ENCODE measurements around the gene PER3.

Gene PER3

DNA sequence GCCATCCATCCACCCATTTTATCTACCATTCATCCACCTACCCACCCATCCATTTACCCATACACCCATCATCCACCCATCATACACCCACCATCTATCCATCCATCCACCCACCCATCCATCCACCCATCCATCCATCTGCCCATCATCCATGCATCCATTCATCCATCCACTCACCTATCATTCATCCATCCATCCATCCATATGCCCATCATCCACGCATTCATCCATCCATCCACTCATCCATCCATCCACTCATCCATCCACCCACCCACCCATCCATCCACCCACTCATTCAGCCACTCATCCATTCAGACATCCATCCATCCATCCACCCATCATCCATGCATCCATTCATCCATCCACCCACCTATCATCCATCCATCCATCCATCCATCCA lies 100.7 kb downstream of the PER3 start:
- Histone ChIP-seq H3K4me3 (no peak overlapping the region), H3K27ac (no peak overlapping the region)
- DNase-seq (ENCODE audit: low spot score), result no peak
- TF ChIP-seq, protein P1, sequence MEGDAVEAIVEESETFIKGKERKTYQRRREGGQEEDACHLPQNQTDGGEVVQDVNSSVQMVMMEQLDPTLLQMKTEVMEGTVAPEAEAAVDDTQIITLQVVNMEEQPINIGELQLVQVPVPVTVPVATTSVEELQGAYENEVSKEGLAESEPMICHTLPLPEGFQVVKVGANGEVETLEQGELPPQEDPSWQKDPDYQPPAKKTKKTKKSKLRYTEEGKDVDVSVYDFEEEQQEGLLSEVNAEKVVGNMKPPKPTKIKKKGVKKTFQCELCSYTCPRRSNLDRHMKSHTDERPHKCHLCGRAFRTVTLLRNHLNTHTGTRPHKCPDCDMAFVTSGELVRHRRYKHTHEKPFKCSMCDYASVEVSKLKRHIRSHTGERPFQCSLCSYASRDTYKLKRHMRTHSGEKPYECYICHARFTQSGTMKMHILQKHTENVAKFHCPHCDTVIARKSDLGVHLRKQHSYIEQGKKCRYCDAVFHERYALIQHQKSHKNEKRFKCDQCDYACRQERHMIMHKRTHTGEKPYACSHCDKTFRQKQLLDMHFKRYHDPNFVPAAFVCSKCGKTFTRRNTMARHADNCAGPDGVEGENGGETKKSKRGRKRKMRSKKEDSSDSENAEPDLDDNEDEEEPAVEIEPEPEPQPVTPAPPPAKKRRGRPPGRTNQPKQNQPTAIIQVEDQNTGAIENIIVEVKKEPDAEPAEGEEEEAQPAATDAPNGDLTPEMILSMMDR (IDR thresholded peaks at IDR 0.05), result no peak

DNA sequence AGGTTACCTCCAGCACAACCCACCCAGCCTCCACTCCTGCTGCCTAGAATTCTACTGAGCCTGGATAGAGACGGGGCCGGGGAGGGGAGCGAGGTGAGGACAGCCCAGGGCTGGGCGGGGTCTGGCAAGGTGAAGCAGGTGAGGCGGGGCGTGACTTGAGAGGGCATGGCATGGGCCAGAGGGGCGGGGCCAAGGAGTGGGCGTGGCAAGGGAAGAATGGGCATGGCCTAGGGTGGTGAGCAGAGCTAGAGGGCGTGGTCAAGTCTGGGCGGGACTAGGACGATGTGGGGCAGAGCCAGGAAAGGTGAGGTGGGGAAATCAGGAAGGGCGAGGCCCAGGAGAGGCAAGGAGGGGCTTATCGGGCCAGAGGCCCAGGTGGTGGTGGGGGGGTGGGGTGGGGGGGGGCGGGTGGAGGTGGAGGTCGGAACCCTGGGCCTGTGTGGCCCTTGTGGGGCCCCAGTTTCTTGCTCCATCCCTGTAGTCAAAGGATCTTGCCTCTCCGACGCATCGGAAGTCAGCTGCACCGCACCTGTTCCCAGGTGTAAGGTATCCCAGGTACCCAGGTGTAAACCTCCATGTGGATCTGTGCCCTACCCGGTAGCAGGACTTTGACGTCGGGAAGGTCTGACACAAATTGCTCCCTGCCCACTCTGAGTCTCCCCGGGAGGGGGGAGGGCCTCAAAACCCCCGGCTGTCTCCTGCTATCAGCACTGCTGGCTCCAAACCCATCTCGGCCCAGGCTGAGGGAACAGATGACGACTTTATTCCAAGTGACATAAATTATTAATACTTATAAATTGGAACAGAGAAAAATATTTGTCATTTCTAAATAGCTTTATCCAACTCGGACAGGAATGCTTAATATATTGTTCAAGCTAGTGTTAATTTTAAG lies 101.7 kb downstream of the PER3 start:
- H3K27ac ChIP-seq, result no peak overlapping the region
- no peak for DNase-seq (ENCODE audit: low spot score)
- H3K4me3 ChIP-seq, result no peak overlapping the region
- TF ChIP-seq, protein P1 (IDR thresholded peaks at IDR 0.05), result no peak

DNA sequence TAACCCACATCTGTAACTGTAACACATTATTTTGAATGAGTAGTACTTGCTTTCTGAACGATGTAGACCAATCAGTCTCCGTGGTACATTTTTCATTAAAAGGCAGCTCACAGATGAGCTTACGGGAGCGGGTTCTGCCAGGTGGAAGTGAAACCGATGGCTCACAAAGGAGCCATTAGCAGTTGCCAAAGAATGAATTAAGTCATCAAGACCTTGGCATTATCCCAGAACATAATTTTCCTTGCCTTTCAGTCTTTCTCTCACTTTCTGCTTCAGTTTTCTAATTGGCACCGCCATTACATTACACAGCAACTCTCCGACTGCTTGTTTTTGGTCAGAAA lies 102.3 kb downstream of the PER3 start:
- Histone ChIP-seq H3K4me3 (no peak overlapping the region), H3K27ac (no peak overlapping the region)
- no peak for DNase-seq (ENCODE audit: low spot score)
- TF ChIP-seq, protein P1 (IDR thresholded peaks at IDR 0.05), result no peak

DNA sequence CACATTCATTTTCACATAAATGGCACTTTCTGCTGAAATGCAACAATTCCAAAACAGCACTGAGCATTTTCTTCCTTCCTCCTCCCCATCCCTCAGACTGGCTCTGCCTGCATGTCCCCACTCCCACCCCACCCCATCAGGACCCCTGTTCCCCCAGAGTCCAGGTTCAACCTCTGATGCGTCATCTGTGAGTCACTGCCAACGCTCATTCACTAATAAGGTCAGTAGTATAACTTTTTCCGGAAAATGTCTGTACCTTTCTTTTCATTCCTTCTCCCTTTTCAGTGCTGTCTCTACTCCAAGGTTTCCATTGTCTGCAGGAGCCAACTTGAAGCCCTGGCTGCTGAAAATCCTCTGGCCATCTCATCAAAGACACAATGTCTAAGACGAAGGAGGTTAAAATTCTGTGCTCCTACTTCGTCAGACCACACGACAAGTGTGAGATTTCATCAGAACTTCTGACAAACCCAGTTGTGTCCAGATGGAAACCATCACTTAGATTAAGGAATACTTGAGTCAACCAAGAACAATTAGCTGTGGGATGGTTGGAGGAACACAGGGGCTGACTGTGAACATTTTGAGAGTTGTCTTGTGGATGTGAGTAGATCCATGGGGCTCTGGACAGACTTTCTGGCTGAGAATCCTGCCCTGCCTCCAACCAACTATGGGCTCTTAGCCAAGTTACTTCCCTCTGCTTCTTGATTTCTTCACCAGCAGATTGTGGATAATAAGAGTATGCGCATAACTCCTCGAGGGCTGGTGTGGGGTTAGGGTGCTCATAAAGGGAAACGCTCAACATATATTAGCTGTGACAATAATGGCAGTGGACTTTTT lies 104.4 kb downstream of the PER3 start:
- Histone ChIP-seq H3K4me3 (no peak overlapping the region), H3K27ac (no peak overlapping the region)
- TF ChIP-seq, protein P1 (IDR thresholded peaks at IDR 0.05), result no peak
- no peak for DNase-seq (ENCODE audit: low spot score)

DNA sequence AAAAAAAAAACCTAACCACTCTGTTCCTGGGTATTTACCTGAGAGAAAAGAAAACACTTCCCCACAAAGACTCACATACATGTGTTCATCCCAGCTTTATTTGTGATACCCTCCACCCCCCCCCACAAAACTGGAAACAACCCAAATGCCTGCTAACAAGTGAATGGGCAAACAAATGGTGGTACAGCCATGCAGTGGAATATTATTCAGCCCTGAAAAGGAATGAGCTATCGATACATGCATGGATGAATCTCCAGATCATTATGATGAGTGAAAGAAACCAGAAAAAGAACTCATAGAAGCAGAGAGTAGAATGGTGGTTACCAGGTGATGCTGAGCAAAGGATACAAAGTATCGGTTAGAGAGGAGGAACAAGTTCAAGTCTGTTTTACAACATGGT lies 106.8 kb downstream of the PER3 start:
- DNase-seq (ENCODE audit: low spot score), result no peak
- H3K4me3 ChIP-seq, result no peak overlapping the region
- H3K27ac ChIP-seq, result no peak overlapping the region
- TF ChIP-seq, protein P1 (IDR thresholded peaks at IDR 0.05), result no peak

DNA sequence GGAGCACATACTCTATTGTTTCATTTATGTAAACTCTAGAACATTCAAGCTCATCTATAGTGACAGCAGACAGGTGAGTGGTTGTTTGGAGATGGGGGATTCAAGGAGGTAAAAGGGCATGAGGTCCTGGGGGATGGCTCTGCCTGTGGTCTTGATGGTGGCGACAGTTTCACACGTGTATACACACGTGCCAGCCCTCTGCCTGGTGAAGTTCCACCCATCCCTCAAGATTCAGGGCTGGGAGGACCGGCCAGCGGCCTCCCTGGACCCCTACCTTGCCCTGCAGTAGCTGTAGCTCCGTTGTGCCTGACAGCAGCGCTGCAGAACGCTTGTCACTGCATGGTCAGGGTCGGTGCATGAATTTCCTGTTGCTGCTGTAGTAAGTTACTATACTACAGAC lies 107.7 kb downstream of the PER3 start:
- H3K27ac ChIP-seq, result no peak overlapping the region
- DNase-seq (ENCODE audit: low spot score), result no peak
- TF ChIP-seq, protein P1 (IDR thresholded peaks at IDR 0.05), result no peak
- H3K4me3 ChIP-seq, result no peak overlapping the region
